SK-N-SH (cell line): Measurements from ENCODE around the gene S100A6. TPM values are rescaled to one million over a fixed set of nuclear protein-coding genes. Genes with fewer than 3 reads are reported as not detected.

Experiments used
- CTCF ChIA-PET: fragments of 300-600, 350-600 bp; formaldehyde crosslinking; extraction: SDS; loops from one replicate; lab custom pipeline; 2021; lab: Yijun Ruan, JAX
- POLR2A ChIA-PET: fragments of 350-600 bp; sonication (Branson Sonifier 250); formaldehyde crosslinking; extraction: SDS; loops from one replicate; lab custom pipeline; 2020; ENCODE audit warnings: antibody characterized with exemption, inconsistent platforms; lab: Yijun Ruan, JAX
- DNase-seq: peaks from one replicate; pipeline ENCODE4 v3.0.0; 2012
- H2AFZ ChIP-seq: fragments of 200-600 bp; sonication (generic); 2 replicates; pipeline ENCODE4 v1.8.1; 2016; ENCODE audit warnings: antibody characterized with exemption, mild to moderate bottlenecking, low read depth
- H3F3A ChIP-seq: fragments of 200-600 bp; sonication (generic); replicated peaks from 2 replicates; pipeline ENCODE3; 2016; ENCODE audit warnings: antibody characterized with exemption, mild to moderate bottlenecking; ENCODE audit not compliant: insufficient read depth
- H3K27ac ChIP-seq, 2 experiments: fragments of 200-500 bp in 1 of 2; fragments of 200-600 bp in 1 of 2; sonication (Bioruptor generic) in 1 of 2; sonication (generic), shearing (Covaris generic) in 1 of 2; 2 replicates each; pipeline versions ENCODE4 v1.5.1 to v1.6.1; 2014 to 2016; ENCODE audit warnings: low read depth in 2 of 2, inconsistent platforms in 1 of 2, low read length in 1 of 2, mild to moderate bottlenecking in 1 of 2, mixed read lengths in 1 of 2
- H3K27me3 ChIP-seq: fragments of 200-600 bp; sonication (generic), shearing (Covaris generic); 2 replicates; pipeline ENCODE4 v1.6.1; 2016; ENCODE audit warnings: mixed run types; ENCODE audit not compliant: insufficient read depth
- H3K36me3 ChIP-seq, 2 experiments: fragments of 200-500 bp in 1 of 2; fragments of 200-600 bp in 1 of 2; sonication (Bioruptor generic) in 1 of 2; sonication (generic) in 1 of 2; replicated peaks in 1 of 2; 2 replicates each; pipeline versions ENCODE3 to v1.5.1; 2014 to 2016; ENCODE audit warnings: low read length in 1 of 2, mild to moderate bottlenecking in 1 of 2; ENCODE audit not compliant: insufficient read depth in 2 of 2, control insufficient read depth in 1 of 2
- H3K4me1 ChIP-seq, 2 experiments: fragments of 200-500 bp in 1 of 2; fragments of 200-600 bp in 1 of 2; sonication (Bioruptor generic) in 1 of 2; sonication (generic), shearing (Covaris generic) in 1 of 2; 2 replicates each; pipeline versions ENCODE4 v1.5.1 to v1.6.1; 2014 to 2016; ENCODE audit warnings: low read depth in 1 of 2, low read length in 1 of 2, mixed run types in 1 of 2; ENCODE audit not compliant: insufficient read depth in 2 of 2, control insufficient read depth in 1 of 2
- H3K4me2 ChIP-seq: fragments of 200-600 bp; sonication (generic), shearing (Covaris generic); 2 replicates; pipeline ENCODE4 v1.6.1; 2017; ENCODE audit warnings: mixed run types
- H3K4me3 ChIP-seq, 2 experiments: fragments of 200-500 bp in 1 of 2; fragments of 200-600 bp in 1 of 2; sonication (Bioruptor generic) in 1 of 2; sonication (generic), shearing (Covaris generic) in 1 of 2; 2 replicates each; pipeline versions ENCODE4 v1.5.1 to v1.8.1; 2014 to 2016; ENCODE audit warnings: low read depth in 2 of 2, inconsistent platforms in 1 of 2, low read length in 1 of 2, mild to moderate bottlenecking in 1 of 2, mixed read lengths in 1 of 2, moderate library complexity in 1 of 2
- H3K79me2 ChIP-seq: fragments of 200-600 bp; sonication (generic); 2 replicates; pipeline ENCODE4 v1.8.1; 2017; ENCODE audit warnings: mild to moderate bottlenecking; ENCODE audit not compliant: insufficient read depth
- H3K9ac ChIP-seq: fragments of 200-600 bp; sonication (generic); 2 replicates; pipeline ENCODE4 v1.6.1; 2017; ENCODE audit warnings: mixed run types
- H3K9me2 ChIP-seq: fragments of 200-600 bp; sonication (generic); 2 replicates; pipeline ENCODE4 v1.6.1; 2017; ENCODE audit warnings: mixed run types
- H3K9me3 ChIP-seq: fragments of 200-600 bp; sonication (generic); 2 replicates; pipeline ENCODE4 v1.6.1; 2017; ENCODE audit warnings: mixed run types, mild to moderate bottlenecking, moderate library complexity
- H4K20me1 ChIP-seq: fragments of 200-600 bp; sonication (generic); 2 replicates; pipeline ENCODE4 v1.6.1; 2017; ENCODE audit warnings: mild to moderate bottlenecking, mixed run types; ENCODE audit not compliant: insufficient read depth
- CHD2 ChIP-seq: fragments of 150-350 bp; IDR thresholded peaks from 2 replicates; pipeline ENCODE4 v1.6.1; 2018; ENCODE audit warnings: low read length; ENCODE audit not compliant: partially characterized antibody
- ELF1 ChIP-seq: IDR thresholded peaks from 2 replicates; pipeline ENCODE4 v1.4.0; 2012
- EP300 ChIP-seq, 2 experiments: IDR thresholded peaks; 2 replicates each; pipeline versions ENCODE4 v1.4.0 to v1.6.1; 2012; ENCODE audit warnings: borderline replicate concordance in 1 of 2, low read depth in 1 of 2, low read length in 1 of 2
- EZH2phosphoT487 ChIP-seq: fragments of 200-600 bp; sonication (generic); IDR thresholded peaks from 2 replicates; pipeline ENCODE4 v1.6.1; 2017; ENCODE audit warnings: low read depth, mixed run types, mild to moderate bottlenecking, antibody characterized with exemption, moderate library complexity, borderline replicate concordance
- GABPA ChIP-seq: IDR thresholded peaks from 2 replicates; pipeline ENCODE4 v1.4.0; 2012; ENCODE audit warnings: low read depth, mild to moderate bottlenecking
- JUND ChIP-seq: IDR thresholded peaks from 2 replicates; pipeline ENCODE4 v1.4.0; 2012
- MEF2A ChIP-seq: IDR thresholded peaks from 2 replicates; pipeline ENCODE4 v1.4.0; 2012; ENCODE audit warnings: low read depth, borderline replicate concordance
- NRF1 ChIP-seq: IDR thresholded peaks from 2 replicates; pipeline ENCODE4 v1.6.1; 2012; ENCODE audit warnings: low read depth, mild to moderate bottlenecking, low read length
- RCOR1 ChIP-seq: fragments of 150-350 bp; IDR thresholded peaks from 2 replicates; pipeline ENCODE4 v1.6.1; 2017; ENCODE audit warnings: antibody characterized with exemption, low read length
- SIN3A ChIP-seq: IDR thresholded peaks from 2 replicates; pipeline ENCODE4 v1.6.1; 2012; ENCODE audit warnings: low read depth, mild to moderate bottlenecking, low read length, moderate library complexity, borderline replicate concordance
- TCF12 ChIP-seq: IDR thresholded peaks from 2 replicates; pipeline ENCODE4 v1.4.0; 2012
- WGBS: methylation state at CpG from one replicate; pipeline ENCODE4 v1.1.6; 2017; ENCODE audit warnings: low lambda C conversion rate; 5-methylcytosine and 5-hydroxymethylcytosine counted together
- polyA plus RNA-seq, 3 experiments: library from polyadenylated mRNA; depleted of rRNA; stranded (reverse); fragments of >200 nt; gene quantifications; 2 replicates each; pipeline ENCODE4 v1.2.3, GENCODE V29; 2012
- TF ChIP-seq, protein P1 (sequence below): IDR thresholded peaks from 2 replicates; pipeline ENCODE4 v1.4.0; 2012; ENCODE audit warnings: low read depth, borderline replicate concordance
- TF ChIP-seq, protein P2 (sequence below): IDR thresholded peaks from 2 replicates; pipeline ENCODE4; 2012
- TF ChIP-seq, protein P3 (sequence below): IDR thresholded peaks from 2 replicates; pipeline ENCODE4 v1.6.1; 2012; ENCODE audit warnings: mild to moderate bottlenecking, low read depth, low read length, moderate library complexity
- TF ChIP-seq, protein P4 (sequence below): fragments of 150-350 bp; IDR thresholded peaks from 2 replicates; pipeline ENCODE4 v1.6.1; 2017; ENCODE audit warnings: antibody characterized with exemption, low read length, low read depth, borderline replicate concordance
- TF ChIP-seq, protein P5 (sequence below): IDR thresholded peaks from 2 replicates; pipeline ENCODE4 v1.4.0; 2012; ENCODE audit warnings: low read depth
- TF ChIP-seq, protein P6 (sequence below): fragments of 200-600 bp; sonication (generic); IDR thresholded peaks from 2 replicates; pipeline ENCODE4 v1.6.1; 2017; ENCODE audit warnings: antibody characterized with exemption, mild to moderate bottlenecking, moderate library complexity

Gene S100A6
- polyA plus RNA-seq, 1 of the 3 experiments (the other 2 are of a cell fraction): 895 TPM

DNA sequence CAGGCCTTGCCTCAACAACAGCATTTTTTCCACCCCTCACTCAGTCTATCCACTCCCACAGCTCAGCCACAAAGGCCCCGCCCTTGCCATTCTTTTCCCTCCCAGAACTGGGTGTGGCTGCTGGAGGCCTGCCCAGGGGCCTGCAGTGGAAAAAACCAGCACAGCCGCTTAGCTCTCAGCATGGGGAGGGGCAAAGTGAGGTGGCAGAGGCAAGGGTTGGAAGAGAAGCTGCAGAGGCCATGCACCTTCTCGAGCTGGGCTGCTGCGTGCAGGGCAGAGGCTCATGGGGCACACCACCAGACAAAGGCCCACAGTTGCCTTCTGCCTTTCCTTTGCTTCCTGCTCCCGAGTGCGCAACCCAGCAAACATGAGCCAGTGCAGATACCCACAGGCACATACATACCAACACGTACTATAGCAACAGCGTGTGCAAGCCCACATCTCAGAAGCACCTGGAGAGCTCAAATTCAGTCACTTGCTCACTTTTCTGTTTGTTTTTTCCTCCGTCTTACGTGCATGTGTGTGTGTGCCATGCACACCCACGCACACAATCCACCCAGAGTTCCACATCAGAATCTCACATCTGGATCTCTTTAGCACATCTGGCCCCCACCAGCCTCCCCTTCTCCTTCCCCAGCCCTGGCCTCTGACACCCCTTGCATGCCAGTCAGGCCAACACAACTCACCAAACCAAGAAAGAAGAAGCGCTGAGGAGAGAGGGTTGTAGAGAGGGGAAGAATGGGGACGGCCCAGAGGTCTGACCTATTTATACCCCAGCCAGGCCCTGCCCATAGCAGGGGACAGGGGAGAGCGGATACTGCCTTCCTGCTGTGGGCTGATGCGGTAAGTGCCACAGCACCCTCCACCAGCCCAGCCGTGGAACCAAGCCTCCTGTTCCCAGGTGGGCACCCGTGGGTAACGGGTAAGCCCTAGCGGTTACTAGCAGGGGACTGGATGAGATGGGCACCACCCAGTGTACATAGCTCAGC lies 9.6 kb upstream of the S100A6 start, which contains the start of gene S100A4 (continued):
- no peak for TF ChIP-seq NRF1
- no peak for TF ChIP-seq GABPA
- peak; percentile 15 for TF ChIP-seq CHD2
- peak; percentile 41; the same call in 1 of the 2 replicates for TF ChIP-seq TCF12
- TF ChIP-seq, protein P1, sequence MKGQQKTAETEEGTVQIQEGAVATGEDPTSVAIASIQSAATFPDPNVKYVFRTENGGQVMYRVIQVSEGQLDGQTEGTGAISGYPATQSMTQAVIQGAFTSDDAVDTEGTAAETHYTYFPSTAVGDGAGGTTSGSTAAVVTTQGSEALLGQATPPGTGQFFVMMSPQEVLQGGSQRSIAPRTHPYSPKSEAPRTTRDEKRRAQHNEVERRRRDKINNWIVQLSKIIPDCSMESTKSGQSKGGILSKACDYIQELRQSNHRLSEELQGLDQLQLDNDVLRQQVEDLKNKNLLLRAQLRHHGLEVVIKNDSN: no peak
- TF ChIP-seq, protein P2, sequence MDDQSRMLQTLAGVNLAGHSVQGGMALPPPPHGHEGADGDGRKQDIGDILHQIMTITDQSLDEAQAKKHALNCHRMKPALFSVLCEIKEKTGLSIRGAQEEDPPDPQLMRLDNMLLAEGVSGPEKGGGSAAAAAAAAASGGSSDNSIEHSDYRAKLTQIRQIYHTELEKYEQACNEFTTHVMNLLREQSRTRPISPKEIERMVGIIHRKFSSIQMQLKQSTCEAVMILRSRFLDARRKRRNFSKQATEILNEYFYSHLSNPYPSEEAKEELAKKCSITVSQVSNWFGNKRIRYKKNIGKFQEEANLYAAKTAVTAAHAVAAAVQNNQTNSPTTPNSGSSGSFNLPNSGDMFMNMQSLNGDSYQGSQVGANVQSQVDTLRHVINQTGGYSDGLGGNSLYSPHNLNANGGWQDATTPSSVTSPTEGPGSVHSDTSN: no peak
- peak in 1 of 2 experiments; percentile 52; a peak in 1 of 4 replicates for TF ChIP-seq EP300 (IDR thresholded peaks at IDR 0.05; ENCODE audit: borderline replicate concordance in 1 of 2, low read depth in 1 of 2, low read length in 1 of 2)

DNA sequence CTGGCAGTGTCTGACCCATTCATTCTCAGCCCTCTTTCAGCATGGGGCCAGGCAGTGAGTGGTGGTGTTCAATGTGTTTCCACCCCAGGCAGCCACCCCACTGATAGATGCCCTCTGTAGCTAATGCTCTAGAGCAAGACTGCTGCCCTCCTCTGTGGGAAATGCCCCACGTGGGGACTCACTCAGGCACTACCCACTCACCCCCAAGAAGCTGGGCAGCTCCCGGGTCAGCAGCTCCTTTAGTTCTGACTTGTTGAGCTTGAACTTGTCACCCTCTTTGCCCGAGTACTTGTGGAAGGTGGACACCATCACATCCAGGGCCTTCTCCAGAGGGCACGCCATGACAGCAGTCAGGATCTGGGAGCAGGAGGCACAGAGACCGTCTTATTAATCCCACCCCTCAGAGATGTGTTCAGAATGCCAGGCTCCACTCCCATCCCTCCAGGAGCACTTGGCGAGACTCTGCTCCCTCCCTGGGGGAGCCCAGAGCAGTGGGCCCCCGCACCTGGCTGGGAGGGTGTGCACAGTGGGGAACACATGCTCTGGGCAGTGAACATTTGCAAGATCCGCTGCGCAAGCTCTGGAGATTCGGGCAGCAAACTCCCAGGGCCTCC lies 8.8 kb upstream of the S100A6 start:
- peak overlapping the region; percentile 72 to 76 for H3K27ac ChIP-seq
- peaks cover 53 to 62% of the 10 kb centered on the region in 2 experiments; a peak in 3 of 4 replicates for H3K4me1 ChIP-seq
- peak overlapping the region; percentile 67 for H3K4me2 ChIP-seq
- peak; percentile 13 for DNase-seq
- ChIA-PET CTCF (interaction anchor here (0.8 to 11.8 kb wide), 5 partner anchors 8 to 49 kb away, joined by 3 to 62 read pairs (median 4); partner anchors contain the start of gene S100A6), POLR2A (interaction anchor here (1.8 kb wide), 1 partner anchor 9 kb away, joined by 12 read pairs; the partner anchor contains the start of gene S100A6)
- no peaks in the 10 kb centered on the region for H3K9me2 ChIP-seq
- TF ChIP-seq, protein P2: no peak
- TF ChIP-seq, protein P3, sequence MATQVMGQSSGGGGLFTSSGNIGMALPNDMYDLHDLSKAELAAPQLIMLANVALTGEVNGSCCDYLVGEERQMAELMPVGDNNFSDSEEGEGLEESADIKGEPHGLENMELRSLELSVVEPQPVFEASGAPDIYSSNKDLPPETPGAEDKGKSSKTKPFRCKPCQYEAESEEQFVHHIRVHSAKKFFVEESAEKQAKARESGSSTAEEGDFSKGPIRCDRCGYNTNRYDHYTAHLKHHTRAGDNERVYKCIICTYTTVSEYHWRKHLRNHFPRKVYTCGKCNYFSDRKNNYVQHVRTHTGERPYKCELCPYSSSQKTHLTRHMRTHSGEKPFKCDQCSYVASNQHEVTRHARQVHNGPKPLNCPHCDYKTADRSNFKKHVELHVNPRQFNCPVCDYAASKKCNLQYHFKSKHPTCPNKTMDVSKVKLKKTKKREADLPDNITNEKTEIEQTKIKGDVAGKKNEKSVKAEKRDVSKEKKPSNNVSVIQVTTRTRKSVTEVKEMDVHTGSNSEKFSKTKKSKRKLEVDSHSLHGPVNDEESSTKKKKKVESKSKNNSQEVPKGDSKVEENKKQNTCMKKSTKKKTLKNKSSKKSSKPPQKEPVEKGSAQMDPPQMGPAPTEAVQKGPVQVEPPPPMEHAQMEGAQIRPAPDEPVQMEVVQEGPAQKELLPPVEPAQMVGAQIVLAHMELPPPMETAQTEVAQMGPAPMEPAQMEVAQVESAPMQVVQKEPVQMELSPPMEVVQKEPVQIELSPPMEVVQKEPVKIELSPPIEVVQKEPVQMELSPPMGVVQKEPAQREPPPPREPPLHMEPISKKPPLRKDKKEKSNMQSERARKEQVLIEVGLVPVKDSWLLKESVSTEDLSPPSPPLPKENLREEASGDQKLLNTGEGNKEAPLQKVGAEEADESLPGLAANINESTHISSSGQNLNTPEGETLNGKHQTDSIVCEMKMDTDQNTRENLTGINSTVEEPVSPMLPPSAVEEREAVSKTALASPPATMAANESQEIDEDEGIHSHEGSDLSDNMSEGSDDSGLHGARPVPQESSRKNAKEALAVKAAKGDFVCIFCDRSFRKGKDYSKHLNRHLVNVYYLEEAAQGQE: no peak
- TF ChIP-seq, protein P4, sequence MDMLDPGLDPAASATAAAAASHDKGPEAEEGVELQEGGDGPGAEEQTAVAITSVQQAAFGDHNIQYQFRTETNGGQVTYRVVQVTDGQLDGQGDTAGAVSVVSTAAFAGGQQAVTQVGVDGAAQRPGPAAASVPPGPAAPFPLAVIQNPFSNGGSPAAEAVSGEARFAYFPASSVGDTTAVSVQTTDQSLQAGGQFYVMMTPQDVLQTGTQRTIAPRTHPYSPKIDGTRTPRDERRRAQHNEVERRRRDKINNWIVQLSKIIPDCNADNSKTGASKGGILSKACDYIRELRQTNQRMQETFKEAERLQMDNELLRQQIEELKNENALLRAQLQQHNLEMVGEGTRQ: no peak
- TF ChIP-seq EP300 (IDR thresholded peaks at IDR 0.05; ENCODE audit: borderline replicate concordance in 1 of 2, low read depth in 1 of 2, low read length in 1 of 2): no peak
- TF ChIP-seq, protein P5, sequence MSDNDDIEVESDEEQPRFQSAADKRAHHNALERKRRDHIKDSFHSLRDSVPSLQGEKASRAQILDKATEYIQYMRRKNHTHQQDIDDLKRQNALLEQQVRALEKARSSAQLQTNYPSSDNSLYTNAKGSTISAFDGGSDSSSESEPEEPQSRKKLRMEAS: no peak
- no peak for TF ChIP-seq EZH2phosphoT487
- no peak for TF ChIP-seq JUND
- TF ChIP-seq MEF2A: no peak
- TF ChIP-seq, protein P6, sequence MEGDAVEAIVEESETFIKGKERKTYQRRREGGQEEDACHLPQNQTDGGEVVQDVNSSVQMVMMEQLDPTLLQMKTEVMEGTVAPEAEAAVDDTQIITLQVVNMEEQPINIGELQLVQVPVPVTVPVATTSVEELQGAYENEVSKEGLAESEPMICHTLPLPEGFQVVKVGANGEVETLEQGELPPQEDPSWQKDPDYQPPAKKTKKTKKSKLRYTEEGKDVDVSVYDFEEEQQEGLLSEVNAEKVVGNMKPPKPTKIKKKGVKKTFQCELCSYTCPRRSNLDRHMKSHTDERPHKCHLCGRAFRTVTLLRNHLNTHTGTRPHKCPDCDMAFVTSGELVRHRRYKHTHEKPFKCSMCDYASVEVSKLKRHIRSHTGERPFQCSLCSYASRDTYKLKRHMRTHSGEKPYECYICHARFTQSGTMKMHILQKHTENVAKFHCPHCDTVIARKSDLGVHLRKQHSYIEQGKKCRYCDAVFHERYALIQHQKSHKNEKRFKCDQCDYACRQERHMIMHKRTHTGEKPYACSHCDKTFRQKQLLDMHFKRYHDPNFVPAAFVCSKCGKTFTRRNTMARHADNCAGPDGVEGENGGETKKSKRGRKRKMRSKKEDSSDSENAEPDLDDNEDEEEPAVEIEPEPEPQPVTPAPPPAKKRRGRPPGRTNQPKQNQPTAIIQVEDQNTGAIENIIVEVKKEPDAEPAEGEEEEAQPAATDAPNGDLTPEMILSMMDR: no peak
- no peak for TF ChIP-seq RCOR1
- TF ChIP-seq ELF1: no peak
- no peak for TF ChIP-seq SIN3A
- H4K20me1 ChIP-seq: no peaks in the 10 kb centered on the region
- H3K9ac ChIP-seq: peak overlapping the region; percentile 38; the same call in 1 of the 2 replicates
- no peaks in the 10 kb centered on the region for H3K27me3 ChIP-seq
- H3K4me3 ChIP-seq: no peak overlapping the region
- no peaks in the 10 kb centered on the region for H3K36me3 ChIP-seq
- H3K9me3 ChIP-seq: no peaks in the 10 kb centered on the region
- H3K79me2 ChIP-seq: no peaks in the 10 kb centered on the region
- 76% methylated on average over 9 of the region's 10 CpGs for WGBS
- peaks cover 7% of the 10 kb centered on the region for H3F3A ChIP-seq
- H2AFZ ChIP-seq: peak overlapping the region; percentile 60
